T-helper 2 cell treated with Interferon-gamma antibody and Interleukin-4, amounts not matched to agents 100 ng/mL and 5 ng/mL, for 36 hours (primary cell): Measurements from ENCODE around the gene ZBTB26. TPM values are rescaled to one million over a fixed set of nuclear protein-coding genes. Genes with fewer than 3 reads are reported as not detected.

ENCODE experiments used
- total RNA-seq: library from RNA; stranded (reverse); gene quantifications from 2 replicates; pipeline ENCODE4 v1.2.3, GENCODE V29; 2022

The ZBTB26 gene
- total RNA-seq, 1 donor from 2014 or later = 7.2 TPM

Other genes starting within 250 kb of the ZBTB26 start
- gene OR1L4, start 207.5 kb downstream of the ZBTB26 start, total RNA-seq = not detected in 2 replicates
- gene OR1L6, start 189.2 kb downstream of the ZBTB26 start, total RNA-seq = not detected in 2 replicates
- gene OR5C1, start 142.6 kb downstream of the ZBTB26 start, total RNA-seq = not detected in 2 replicates
- not detected in 2 replicates for gene OR1K1, start 131.4 kb downstream of the ZBTB26 start, total RNA-seq
- gene PDCL, start 102.9 kb downstream of the ZBTB26 start, total RNA-seq = 23.1 and 24.1 TPM in 2 replicates
- gene RC3H2, start 26.2 kb downstream of the ZBTB26 start, total RNA-seq = 46.1 and 48.9 TPM in 2 replicates
- gene ZBTB6, start 18.2 kb downstream of the ZBTB26 start, total RNA-seq = 10.8 and 11.9 TPM in 2 replicates
- gene RABGAP1, start 9.5 kb upstream of the ZBTB26 start, total RNA-seq = 28.2 and 32.7 TPM in 2 replicates
- gene GPR21, start 102.2 kb upstream of the ZBTB26 start, total RNA-seq = 0.23 and 0.91 TPM in 2 replicates